ENCODE data around the gene FAM20B. TPM values are rescaled to one million over a fixed set of nuclear protein-coding genes. Genes with fewer than 3 reads are reported as not detected.

FAM20B gene
- total and polyA plus RNA-seq, 2 of the 8 experiments (the other 6 are each of a cell fraction or from before 2014, with no cell fraction given), result 8.3 to 36.6 TPM

DNA sequence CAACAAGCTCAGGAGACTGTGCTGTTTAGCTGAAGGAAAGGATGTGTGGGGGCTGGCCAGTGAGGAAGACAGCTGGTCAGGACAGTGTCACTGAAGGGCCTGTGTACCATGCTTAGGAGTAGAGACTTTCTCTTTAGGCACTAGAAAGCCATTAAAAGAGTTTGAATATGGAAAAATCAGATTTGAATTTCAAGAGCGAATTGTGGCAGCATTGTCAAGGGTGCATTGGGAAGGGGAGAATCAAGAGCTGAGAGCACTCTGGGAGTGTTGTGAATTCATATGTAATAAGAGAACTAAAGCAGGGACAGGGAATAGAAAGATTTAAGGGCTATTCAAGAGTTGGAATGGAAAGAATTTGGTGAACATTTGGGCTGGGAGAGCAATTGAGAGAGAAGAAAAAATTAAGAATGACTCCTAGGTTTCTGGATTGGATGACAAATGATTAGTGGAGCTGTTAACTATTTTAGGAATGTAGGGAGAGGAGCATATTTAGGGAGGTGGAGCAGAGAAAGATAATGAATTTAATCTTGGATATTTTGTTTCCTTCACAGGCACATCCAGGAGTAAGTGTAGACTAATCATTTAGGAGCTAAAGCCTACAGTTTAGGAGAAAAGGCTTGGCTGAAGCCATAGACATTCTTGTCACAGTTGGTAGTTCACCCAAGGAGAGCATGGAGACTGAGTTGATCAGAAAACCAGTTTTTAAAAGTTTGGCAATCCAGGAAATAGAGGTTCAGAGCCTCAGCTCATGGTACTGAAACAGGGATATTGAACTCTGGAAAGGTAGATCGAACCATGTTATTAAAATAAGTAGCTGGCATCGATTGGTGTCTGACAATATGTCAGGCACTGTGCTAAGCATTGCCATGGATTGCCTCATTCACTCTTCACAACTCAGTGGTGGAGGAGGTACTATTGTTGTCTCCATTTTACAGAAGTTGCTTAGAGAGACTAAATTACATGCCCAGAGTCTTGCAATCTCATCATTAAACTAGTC is 33.1 kb downstream of the FAM20B start (continued):
- TF ChIP-seq YY1 (IDR thresholded peaks at IDR 0.05; ENCODE audit: low read depth, low read length), result no peak
- no peak for TF ChIP-seq SP2 (IDR thresholded peaks at IDR 0.05; ENCODE audit: low read length)
- TF ChIP-seq HDAC2 (IDR thresholded peaks at IDR 0.05; ENCODE audit: borderline replicate concordance in 1 of 2, low read depth in 2 of 2, low read length in 2 of 2), result no peak
